Astrocyte (in vitro differentiated cells and primary cell): ENCODE data around the gene MMP7.

ENCODE experiments used
- CTCF ChIP-seq: IDR thresholded peaks from 2 replicates; pipeline ENCODE4 v1.5.1; 2011; ENCODE audit warnings: low read depth, mild to moderate bottlenecking, inconsistent platforms, low read length, moderate library complexity; ENCODE audit not compliant: insufficient read depth
- EZH2 ChIP-seq: IDR thresholded peaks from 2 replicates; pipeline ENCODE4 v1.6.1; 2012; ENCODE audit warnings: mild to moderate bottlenecking, low read length, inconsistent platforms; ENCODE audit not compliant: insufficient read depth

- TF ChIP-seq CTCF (no peak), EZH2 (no peak)
Observed at GRCh38 chr11:102500829-102501228, 29.7 kb downstream of the MMP7 start.
